ENCODE measurements around the gene DYNLT2B. TPM values are rescaled to one million over a fixed set of nuclear protein-coding genes. Genes with fewer than 3 reads are reported as not detected.

The DYNLT2B gene
- 11.5 and 18.6 TPM in 2 replicates for total RNA-seq

GRCh38 chr3:196317687-196318467, at the start of gene DYNLT2B:
Gene DYNLT2B (minus strand): TSS chr3:196318240. CDS start chr3:196318152, 88 bp downstream.

GRCh38 chr3:196287440-196288140, 30.4 kb downstream of the DYNLT2B start, which contains the start of gene PCYT1A:
Gene PCYT1A (minus strand): TSS chr3:196287726. CDS start chr3:196270531, 17,195 bp downstream.

Small RNA genes within 50 kb of the gene (small RNA-seq; reads per million reads assigned to genes)
- gene AC069257.2, result not detected
- not detected for gene RNU6-910P

Other genes with a start within 250 kb of the DYNLT2B start
- gene TFRC, start 236.2 kb downstream of the DYNLT2B start, total RNA-seq, result 150 and 152 TPM in 2 replicates
- gene ZDHHC19, start 106.8 kb downstream of the DYNLT2B start, total RNA-seq, result not detected in 2 replicates
- not detected in 2 replicates for gene SLC51A, start 101.7 kb downstream of the DYNLT2B start, total RNA-seq
- gene PCYT1A, start 30.5 kb downstream of the DYNLT2B start, total RNA-seq, result 90.0 and 93.2 TPM in 2 replicates
- not detected in 2 replicates for gene TM4SF19, start 20.1 kb upstream of the DYNLT2B start, total RNA-seq
- gene UBXN7, start 114.2 kb upstream of the DYNLT2B start, total RNA-seq, result 29.3 and 34.9 TPM in 2 replicates
- 20.8 and 25.0 TPM in 2 replicates for gene RNF168, start 185.5 kb upstream of the DYNLT2B start, total RNA-seq
- not detected in 2 replicates for gene SMCO1, start 197.1 kb upstream of the DYNLT2B start, total RNA-seq